Breast epithelium (tissue), 4 donors: Measurements from ENCODE around the gene OR5J2. TPM values are rescaled to one million over a fixed set of nuclear protein-coding genes. Genes with fewer than 3 reads are reported as not detected.
"Not testable (repeated sequence)": the region's sequence is repeated elsewhere in the genome, so short reads cannot be mapped to it uniquely, and the experiment has no call there.

Experiments
- DNase-seq, 2 donors: peaks; one replicate each; pipeline ENCODE4 v3.0.0-alpha.2; 2019; ENCODE audit warnings: low spot score in 2 of 2
- H3K27ac ChIP-seq, 2 donors: fragments of 200-600 bp; sonication (generic) in 1 of 2; one replicate each; pipeline ENCODE4 v1.5.1; 2016 to 2019; ENCODE audit warnings: mild to moderate bottlenecking in 1 of 2
- H3K27me3 ChIP-seq, 2 donors: fragments of 200-600 bp; sonication (generic) in 1 of 2; one replicate each; pipeline versions ENCODE4 v1.5.1 to v1.6.0; 2017 to 2019; ENCODE audit warnings: control low read depth in 1 of 2, mild to moderate bottlenecking in 1 of 2
- H3K36me3 ChIP-seq: fragments of 200-600 bp; one replicate; pipeline ENCODE4 v1.5.1; 2019
- H3K4me1 ChIP-seq, 2 donors: fragments of 200-600 bp; sonication (generic); one replicate each; pipeline ENCODE4 v1.5.1; 2016 to 2019; ENCODE audit warnings: control low read depth in 1 of 2
- H3K4me3 ChIP-seq, 3 donors: fragments of 200-600 bp; sonication (generic); 1 replicate in 2 of 3; 2 replicates in 1 of 3; pipeline ENCODE4 v1.5.1; 2016 to 2019; ENCODE audit warnings: mild to moderate bottlenecking in 3 of 3, moderate library complexity in 2 of 3
- H3K9me3 ChIP-seq, 2 donors: fragments of 200-600 bp; sonication (generic) in 1 of 2; one replicate each; pipeline ENCODE4 v1.5.1; 2016 to 2019; ENCODE audit warnings: control low read depth in 1 of 2
- CTCF ChIP-seq, 3 donors: fragments of 450-650 bp; IDR thresholded peaks; one replicate each; pipeline ENCODE4 v1.5.1; 2016 to 2017; ENCODE audit warnings: antibody characterized with exemption in 3 of 3, mild to moderate bottlenecking in 3 of 3, moderate library complexity in 3 of 3
- POLR2A ChIP-seq: fragments of 450-650 bp; IDR thresholded peaks from one replicate; pipeline ENCODE4 v1.6.1; 2016; ENCODE audit warnings: antibody characterized with exemption, mild to moderate bottlenecking, moderate library complexity
- POLR2AphosphoS5 ChIP-seq, 3 donors: sonication (generic); formaldehyde crosslinking; IDR thresholded peaks; one replicate each; pipeline ENCODE4 v1.6.1; 2017; ENCODE audit warnings: antibody characterized with exemption in 3 of 3
- intact Hi-C: fragments of 100-400 bp; cut with DNase I; formaldehyde crosslinking; loops from one replicate; pipeline ENCODE4 v1.15.1; 2023; ENCODE audit warnings: low total_unique reads
- total RNA-seq, 3 donors: library from RNA; depleted of rRNA; stranded (reverse); fragments of >200 nt; gene quantifications; one replicate each; pipeline ENCODE4 v1.1.0, GENCODE V29; 2016

OR5J2 gene
- not detected for total RNA-seq

DNA sequence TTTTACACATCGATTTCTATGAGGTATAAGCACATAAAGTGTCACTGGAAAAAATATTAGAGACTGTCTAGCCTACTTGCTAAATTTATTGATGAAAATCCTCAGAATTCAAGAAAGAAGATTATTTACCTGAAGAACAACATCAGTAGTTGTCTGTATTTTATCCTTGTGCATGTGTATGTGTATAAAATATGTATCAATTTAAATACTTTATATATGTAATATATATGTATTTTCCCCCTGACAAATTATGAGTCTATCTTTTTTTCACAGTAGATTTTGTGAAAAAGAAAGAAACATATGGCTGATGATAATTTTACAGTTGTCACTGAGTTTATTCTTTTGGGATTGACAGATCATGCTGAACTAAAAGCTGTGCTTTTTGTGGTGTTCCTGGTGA lies at the start of gene OR5J2:
OR5J2 (plus strand) TSS at position 301 of the 400 bp plus-strand sequence; CDS start at position 301, 0 bp downstream.
- Histone ChIP-seq H3K4me1 (no peaks in the 10 kb centered on the region), H3K36me3 (no peaks in the 10 kb centered on the region), H3K27ac (no peak within 1 kb of the TSS), H3K27me3 (no peaks in the 10 kb centered on the region), H3K9me3 (peaks cover 5 to 15% of the 10 kb centered on the region in 2 donors), H3K4me3 (no peak within 1 kb of the TSS)
- TF ChIP-seq POLR2AphosphoS5 (IDR thresholded peaks at IDR 0.05) (no peak), POLR2A (no peak)
- no peak for DNase-seq
- intact Hi-C loops, result no loop called here

GRCh38 chr11:56140151-56140661 lies 36.2 kb upstream of the OR5J2 start, which contains the start of gene OR8J3:
Gene OR8J3, minus strand, starts transcription at chr11:56140201. Its CDS starts 2,483 bp downstream, at chr11:56137718.
- Histone ChIP-seq H3K27me3 (no peaks in the 10 kb centered on the region), H3K4me1 (no peaks in the 10 kb centered on the region), H3K36me3 (no peaks in the 10 kb centered on the region), H3K4me3 (no peak within 1 kb of the TSS), H3K27ac (no peak within 1 kb of the TSS), H3K9me3 (no peaks in the 10 kb centered on the region)
- DNase-seq, result no peak
- intact Hi-C loops, result no loop called here
- TF ChIP-seq POLR2AphosphoS5 (IDR thresholded peaks at IDR 0.05) (no peak), POLR2A (no peak), CTCF (IDR thresholded peaks at IDR 0.05) (no peak)

DNA sequence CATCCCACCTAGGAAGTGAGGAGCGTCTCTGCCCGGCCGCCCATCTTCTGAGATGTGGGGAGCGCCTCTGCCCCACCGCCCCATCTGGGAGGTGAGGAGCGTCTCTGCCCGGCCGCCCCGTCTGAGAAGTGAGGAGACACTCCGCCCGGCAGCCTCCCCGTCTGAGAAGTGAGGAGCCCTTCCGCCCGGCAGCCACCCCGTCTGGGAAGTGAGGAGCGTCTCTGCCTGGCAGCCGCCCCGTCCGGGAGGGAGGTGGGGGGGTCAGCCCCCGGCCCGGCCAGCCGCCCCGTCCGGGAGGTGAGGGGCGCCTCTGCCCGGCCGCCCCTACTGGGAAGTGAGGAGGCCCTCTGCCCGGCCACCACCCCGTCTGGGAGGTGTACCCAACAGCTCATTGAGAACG lies 32.7 kb upstream of the OR5J2 start:
- intact Hi-C loops, H3K36me3 ChIP-seq, H3K4me1 ChIP-seq, H3K27me3 ChIP-seq, H3K9me3 ChIP-seq, DNase-seq, H3K4me3 ChIP-seq, H3K27ac ChIP-seq: not testable (repeated sequence)

GRCh38 chr11:56151376-56151775 lies 25.0 kb upstream of the OR5J2 start:
- TF ChIP-seq POLR2AphosphoS5 (IDR thresholded peaks at IDR 0.05) (no peak), CTCF (IDR thresholded peaks at IDR 0.05) (no peak), POLR2A (no peak)
- Histone ChIP-seq H3K27ac (no peak overlapping the region), H3K4me3 (no peak overlapping the region), H3K27me3 (no peaks in the 10 kb centered on the region), H3K9me3 (peaks cover 5 to 33% of the 10 kb centered on the region in 2 donors), H3K4me1 (no peaks in the 10 kb centered on the region), H3K36me3 (no peaks in the 10 kb centered on the region)
- DNase-seq, result no peak
- intact Hi-C loops, result no loop called here

DNA sequence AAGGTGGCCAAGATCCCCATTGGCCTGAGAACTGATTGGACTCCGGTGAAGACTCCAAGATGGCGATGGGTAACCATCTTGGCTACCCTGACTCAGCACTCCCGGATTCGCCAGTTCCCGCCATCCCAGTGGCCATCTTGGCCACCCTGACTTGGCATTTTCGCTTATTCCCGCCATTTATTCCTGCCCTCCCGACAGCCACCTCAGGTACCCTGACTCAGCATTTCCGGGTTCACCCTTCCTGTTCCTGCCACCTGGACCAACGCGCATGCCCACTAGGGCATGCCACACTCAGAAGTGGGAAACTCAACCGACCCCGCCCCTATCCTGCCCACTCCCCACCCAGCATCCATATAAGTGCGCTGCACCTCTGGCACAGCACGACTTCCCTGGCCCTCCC lies 24.1 kb upstream of the OR5J2 start:
- Histone ChIP-seq H3K4me3 (no peak overlapping the region), H3K27ac (no peak overlapping the region), H3K27me3 (no peaks in the 10 kb centered on the region), H3K36me3 (no peaks in the 10 kb centered on the region), H3K4me1 (no peaks in the 10 kb centered on the region), H3K9me3 (peaks cover 5 to 33% of the 10 kb centered on the region in 2 donors)
- no peak for TF ChIP-seq POLR2A
- TF ChIP-seq CTCF (IDR thresholded peaks at IDR 0.05), result no peak
- TF ChIP-seq POLR2AphosphoS5 (IDR thresholded peaks at IDR 0.05), result no peak
- DNase-seq, result no peak
- intact Hi-C loops, result no loop called here

DNA sequence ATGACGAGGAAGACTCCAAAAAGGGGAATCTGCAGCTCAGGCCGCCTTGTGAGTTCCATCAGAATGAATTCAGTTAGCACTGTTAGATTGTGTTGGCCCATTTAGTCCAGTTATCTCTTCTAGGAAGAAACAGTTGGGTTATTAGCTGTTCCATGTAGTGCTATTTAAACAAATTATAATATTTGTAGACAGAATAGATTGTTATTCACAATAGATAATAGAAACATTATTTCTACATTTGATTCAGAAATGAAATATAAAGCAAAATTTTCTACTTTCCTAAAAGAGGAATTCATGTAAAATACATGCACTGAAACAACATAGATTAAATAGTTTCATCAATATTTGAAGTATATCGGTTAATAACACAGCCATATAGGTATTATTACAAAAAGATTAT lies 16.2 kb upstream of the OR5J2 start, which contains the start of gene OR8K5:
OR8K5 (minus strand) TSS at position 101 of the 400 bp plus-strand sequence; CDS start at position 101, 0 bp downstream.
- no peak for DNase-seq
- intact Hi-C loops, result no loop called here
- H3K27me3 ChIP-seq, result no peaks in the 10 kb centered on the region
- no peaks in the 10 kb centered on the region for H3K4me1 ChIP-seq
- H3K9me3 ChIP-seq, result peaks cover 0 to 12% of the 10 kb centered on the region in 2 donors
- no peak within 1 kb of the TSS for H3K4me3 ChIP-seq
- TF ChIP-seq POLR2AphosphoS5 (IDR thresholded peaks at IDR 0.05) (no peak), POLR2A (no peak), CTCF (IDR thresholded peaks at IDR 0.05) (no peak)
- no peak within 1 kb of the TSS for H3K27ac ChIP-seq
- H3K36me3 ChIP-seq, result no peaks in the 10 kb centered on the region
